Activated CD4-positive, alpha-beta T cell treated with anti-CD3 and anti-CD28 coated beads for 24 hours (primary cell): ENCODE data around the gene STARD3NL.
"Not testable (repeated sequence)": the region's sequence is repeated elsewhere in the genome, so short reads cannot be mapped to it uniquely, and the experiment has no call there.

Experiments used
- DNase-seq, 2 donors: peaks; one replicate each; pipeline ENCODE4 v3.0.0-alpha.2; 2020; ENCODE audit warnings: low read depth in 2 of 2

Gene STARD3NL

GRCh38 chr7:38222481-38223096, 44.5 kb downstream of the STARD3NL start:
- peak in 1 of 2 donors; percentile 38 for DNase-seq

GRCh38 chr7:38223306-38223705, 45.3 kb downstream of the STARD3NL start:
- DNase-seq, result no peak

- DNase-seq, result no peak
These were observed 46.3 kb downstream of the STARD3NL start for GRCh38 chr7:38224392-38224791.

- no peak for DNase-seq
These were observed 51.3 kb downstream of the STARD3NL start for GRCh38 chr7:38229386-38229785.

GRCh38 chr7:38229884-38230642, 52.0 kb downstream of the STARD3NL start:
- no peak for DNase-seq

GRCh38 chr7:38232502-38233366, 54.7 kb downstream of the STARD3NL start:
- peak; percentile 40 for DNase-seq

- DNase-seq, result not testable (repeated sequence)
These were observed 56.7 kb downstream of the STARD3NL start for GRCh38 chr7:38234759-38235158.

- DNase-seq, result no peak
These were observed 57.6 kb downstream of the STARD3NL start for GRCh38 chr7:38235606-38236005.

- not testable (repeated sequence) for DNase-seq
These were observed 61.1 kb downstream of the STARD3NL start for GRCh38 chr7:38239129-38239528.

- DNase-seq, result no peak
These were observed 63.0 kb downstream of the STARD3NL start for GRCh38 chr7:38241071-38241470.

GRCh38 chr7:38242814-38243213, 64.8 kb downstream of the STARD3NL start:
- DNase-seq, result no peak

GRCh38 chr7:38243345-38243744, 65.3 kb downstream of the STARD3NL start:
- not testable (repeated sequence) for DNase-seq

- DNase-seq, result no peak
These were observed 66.5 kb downstream of the STARD3NL start for GRCh38 chr7:38244516-38244915.

GRCh38 chr7:38245409-38245977, 67.4 kb downstream of the STARD3NL start:
- DNase-seq, result no peak

GRCh38 chr7:38248069-38248567, 70.1 kb downstream of the STARD3NL start:
- DNase-seq, result no peak

GRCh38 chr7:38249849-38250248, 71.8 kb downstream of the STARD3NL start:
- DNase-seq, result not testable (repeated sequence)

GRCh38 chr7:38257350-38257677, 79.3 kb downstream of the STARD3NL start:
- DNase-seq, result no peak

- DNase-seq, result not testable (repeated sequence)
These were observed 81.1 kb downstream of the STARD3NL start for GRCh38 chr7:38259157-38259556.

- DNase-seq, result not testable (repeated sequence)
These were observed 83.6 kb downstream of the STARD3NL start for GRCh38 chr7:38261601-38262000.

- not testable (repeated sequence) for DNase-seq
These were observed 84.0 kb downstream of the STARD3NL start for GRCh38 chr7:38262026-38262425.

GRCh38 chr7:38262545-38262944, 84.5 kb downstream of the STARD3NL start:
- DNase-seq, result no peak

- not testable (repeated sequence) for DNase-seq
These were observed 85.2 kb downstream of the STARD3NL start for GRCh38 chr7:38263274-38263673.
